ENCODE results near the gene TNS3. TPM values are rescaled to one million over a fixed set of nuclear protein-coding genes. Genes with fewer than 3 reads are reported as not detected.
A peak's percentile ranks its signal among the peaks of the same experiment; 100 is the strongest.

The TNS3 gene
- total and polyA plus RNA-seq, 10 of the 15 experiments (the other 5 are each of a cell fraction or from before 2014, with no cell fraction given), result 0.27 to 2.7 (median 0.79) TPM

DNA sequence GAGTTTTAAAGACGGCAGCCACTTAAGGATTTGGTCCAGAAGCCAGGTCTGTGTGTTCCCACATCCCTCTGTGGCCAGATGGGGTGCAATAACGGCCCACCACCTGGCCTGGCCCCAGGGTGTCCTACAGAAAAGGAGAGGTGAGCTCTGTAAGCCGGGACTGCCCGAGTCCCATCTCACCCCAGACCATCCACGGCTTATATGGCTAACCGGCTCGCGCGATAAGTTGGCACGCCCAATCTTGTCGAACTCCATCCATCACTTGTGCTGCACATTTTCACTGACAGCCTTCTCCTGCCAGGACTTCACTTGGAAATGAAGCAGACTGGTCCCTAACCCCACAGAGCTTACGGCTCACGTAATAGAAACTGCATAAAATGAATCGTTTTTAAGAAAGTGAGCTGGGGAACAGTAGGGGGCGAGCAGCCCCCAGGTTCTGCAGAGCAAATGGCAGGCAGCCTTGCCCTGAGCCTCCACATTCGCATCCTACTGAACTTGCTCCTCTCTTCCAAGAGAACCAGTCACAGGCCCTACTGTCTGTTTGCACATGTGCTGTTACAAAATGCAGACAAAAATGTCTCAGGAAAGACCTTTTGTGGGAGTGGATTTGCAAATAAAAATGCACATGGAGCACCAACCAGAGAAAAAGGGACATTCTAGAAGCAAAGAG, 98.2 kb downstream of the TNS3 start (continued):
- TF ChIP-seq, protein P1, sequence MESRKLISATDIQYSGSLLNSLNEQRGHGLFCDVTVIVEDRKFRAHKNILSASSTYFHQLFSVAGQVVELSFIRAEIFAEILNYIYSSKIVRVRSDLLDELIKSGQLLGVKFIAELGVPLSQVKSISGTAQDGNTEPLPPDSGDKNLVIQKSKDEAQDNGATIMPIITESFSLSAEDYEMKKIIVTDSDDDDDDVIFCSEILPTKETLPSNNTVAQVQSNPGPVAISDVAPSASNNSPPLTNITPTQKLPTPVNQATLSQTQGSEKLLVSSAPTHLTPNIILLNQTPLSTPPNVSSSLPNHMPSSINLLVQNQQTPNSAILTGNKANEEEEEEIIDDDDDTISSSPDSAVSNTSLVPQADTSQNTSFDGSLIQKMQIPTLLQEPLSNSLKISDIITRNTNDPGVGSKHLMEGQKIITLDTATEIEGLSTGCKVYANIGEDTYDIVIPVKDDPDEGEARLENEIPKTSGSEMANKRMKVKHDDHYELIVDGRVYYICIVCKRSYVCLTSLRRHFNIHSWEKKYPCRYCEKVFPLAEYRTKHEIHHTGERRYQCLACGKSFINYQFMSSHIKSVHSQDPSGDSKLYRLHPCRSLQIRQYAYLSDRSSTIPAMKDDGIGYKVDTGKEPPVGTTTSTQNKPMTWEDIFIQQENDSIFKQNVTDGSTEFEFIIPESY (IDR thresholded peaks at IDR 0.05), result no peak
- TF ChIP-seq, protein P2, sequence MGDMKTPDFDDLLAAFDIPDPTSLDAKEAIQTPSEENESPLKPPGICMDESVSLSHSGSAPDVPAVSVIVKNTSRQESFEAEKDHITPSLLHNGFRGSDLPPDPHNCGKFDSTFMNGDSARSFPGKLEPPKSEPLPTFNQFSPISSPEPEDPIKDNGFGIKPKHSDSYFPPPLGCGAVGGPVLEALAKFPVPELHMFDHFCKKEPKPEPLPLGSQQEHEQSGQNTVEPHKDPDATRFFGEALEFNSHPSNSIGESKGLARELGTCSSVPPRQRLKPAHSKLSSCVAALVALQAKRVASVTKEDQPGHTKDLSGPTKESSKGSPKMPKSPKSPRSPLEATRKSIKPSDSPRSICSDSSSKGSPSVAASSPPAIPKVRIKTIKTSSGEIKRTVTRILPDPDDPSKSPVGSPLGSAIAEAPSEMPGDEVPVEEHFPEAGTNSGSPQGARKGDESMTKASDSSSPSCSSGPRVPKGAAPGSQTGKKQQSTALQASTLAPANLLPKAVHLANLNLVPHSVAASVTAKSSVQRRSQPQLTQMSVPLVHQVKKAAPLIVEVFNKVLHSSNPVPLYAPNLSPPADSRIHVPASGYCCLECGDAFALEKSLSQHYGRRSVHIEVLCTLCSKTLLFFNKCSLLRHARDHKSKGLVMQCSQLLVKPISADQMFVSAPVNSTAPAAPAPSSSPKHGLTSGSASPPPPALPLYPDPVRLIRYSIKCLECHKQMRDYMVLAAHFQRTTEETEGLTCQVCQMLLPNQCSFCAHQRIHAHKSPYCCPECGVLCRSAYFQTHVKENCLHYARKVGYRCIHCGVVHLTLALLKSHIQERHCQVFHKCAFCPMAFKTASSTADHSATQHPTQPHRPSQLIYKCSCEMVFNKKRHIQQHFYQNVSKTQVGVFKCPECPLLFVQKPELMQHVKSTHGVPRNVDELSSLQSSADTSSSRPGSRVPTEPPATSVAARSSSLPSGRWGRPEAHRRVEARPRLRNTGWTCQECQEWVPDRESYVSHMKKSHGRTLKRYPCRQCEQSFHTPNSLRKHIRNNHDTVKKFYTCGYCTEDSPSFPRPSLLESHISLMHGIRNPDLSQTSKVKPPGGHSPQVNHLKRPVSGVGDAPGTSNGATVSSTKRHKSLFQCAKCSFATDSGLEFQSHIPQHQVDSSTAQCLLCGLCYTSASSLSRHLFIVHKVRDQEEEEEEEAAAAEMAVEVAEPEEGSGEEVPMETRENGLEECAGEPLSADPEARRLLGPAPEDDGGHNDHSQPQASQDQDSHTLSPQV (IDR thresholded peaks at IDR 0.05), result no peak
- no peak for TF ChIP-seq MEF2A (IDR thresholded peaks at IDR 0.05; ENCODE audit: insufficient read depth, low read depth, low read length)
- no peak for TF ChIP-seq GATAD2B (conservative IDR thresholded peaks at IDR 0.05; ENCODE audit: low read depth)
- TF ChIP-seq IRF4 (IDR thresholded peaks at IDR 0.05; ENCODE audit: low read depth, low read length), result no peak
- no peak for TF ChIP-seq POLR2AphosphoS5 (IDR thresholded peaks at IDR 0.05; ENCODE audit: low read length)
- TF ChIP-seq TARDBP (IDR thresholded peaks at IDR 0.05; ENCODE audit: borderline replicate concordance), result no peak
- no peak for TF ChIP-seq JUND (IDR thresholded peaks at IDR 0.05; ENCODE audit: low read depth, low read length)
- TF ChIP-seq, protein P3, sequence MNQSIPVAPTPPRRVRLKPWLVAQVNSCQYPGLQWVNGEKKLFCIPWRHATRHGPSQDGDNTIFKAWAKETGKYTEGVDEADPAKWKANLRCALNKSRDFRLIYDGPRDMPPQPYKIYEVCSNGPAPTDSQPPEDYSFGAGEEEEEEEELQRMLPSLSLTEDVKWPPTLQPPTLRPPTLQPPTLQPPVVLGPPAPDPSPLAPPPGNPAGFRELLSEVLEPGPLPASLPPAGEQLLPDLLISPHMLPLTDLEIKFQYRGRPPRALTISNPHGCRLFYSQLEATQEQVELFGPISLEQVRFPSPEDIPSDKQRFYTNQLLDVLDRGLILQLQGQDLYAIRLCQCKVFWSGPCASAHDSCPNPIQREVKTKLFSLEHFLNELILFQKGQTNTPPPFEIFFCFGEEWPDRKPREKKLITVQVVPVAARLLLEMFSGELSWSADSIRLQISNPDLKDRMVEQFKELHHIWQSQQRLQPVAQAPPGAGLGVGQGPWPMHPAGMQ (IDR thresholded peaks at IDR 0.05; ENCODE audit: borderline replicate concordance), result no peak
- TF ChIP-seq PAX5 (IDR thresholded peaks at IDR 0.05; ENCODE audit: borderline replicate concordance, low read depth, low read length), result no peak
- TF ChIP-seq TCF3 (IDR thresholded peaks at IDR 0.05; ENCODE audit: borderline replicate concordance, insufficient read depth, low read depth, low read length), result no peak
- TF ChIP-seq YY1 (IDR thresholded peaks at IDR 0.05; ENCODE audit: low read depth, low read length), result 0 out of 2 replicates have a peak, but pooled peaks have one; percentile 11
- no peak for TF ChIP-seq RBBP5 (conservative IDR thresholded peaks at IDR 0.05)
- TF ChIP-seq, protein P4, sequence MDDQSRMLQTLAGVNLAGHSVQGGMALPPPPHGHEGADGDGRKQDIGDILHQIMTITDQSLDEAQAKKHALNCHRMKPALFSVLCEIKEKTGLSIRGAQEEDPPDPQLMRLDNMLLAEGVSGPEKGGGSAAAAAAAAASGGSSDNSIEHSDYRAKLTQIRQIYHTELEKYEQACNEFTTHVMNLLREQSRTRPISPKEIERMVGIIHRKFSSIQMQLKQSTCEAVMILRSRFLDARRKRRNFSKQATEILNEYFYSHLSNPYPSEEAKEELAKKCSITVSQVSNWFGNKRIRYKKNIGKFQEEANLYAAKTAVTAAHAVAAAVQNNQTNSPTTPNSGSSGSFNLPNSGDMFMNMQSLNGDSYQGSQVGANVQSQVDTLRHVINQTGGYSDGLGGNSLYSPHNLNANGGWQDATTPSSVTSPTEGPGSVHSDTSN (IDR thresholded peaks at IDR 0.05; ENCODE audit: insufficient replicate concordance, low read depth, low read length), result no peak
- TF ChIP-seq SMAD1 (IDR thresholded peaks at IDR 0.05; ENCODE audit: low read depth, partially characterized antibody), result no peak
- no peak for TF ChIP-seq PML (IDR thresholded peaks at IDR 0.05; ENCODE audit: low read length)
- peak; percentile 17; the same call in 1 of the 2 replicates for TF ChIP-seq SMC3 (IDR thresholded peaks at IDR 0.05; ENCODE audit: borderline replicate concordance, low read length)
- no peak for TF ChIP-seq KAT2A (conservative IDR thresholded peaks at IDR 0.05; ENCODE audit: control insufficient read depth, low read depth, low read length)
- no peak for TF ChIP-seq MYB (IDR thresholded peaks at IDR 0.05; ENCODE audit: borderline replicate concordance, low read depth, low read length)
- no peak for TF ChIP-seq SMAD5 (IDR thresholded peaks at IDR 0.05; ENCODE audit: low read depth)
- TF ChIP-seq MYC (IDR thresholded peaks at IDR 0.05; ENCODE audit: insufficient read depth, insufficient read length, insufficient replicate concordance, low read length, severe bottlenecking), result no peak
- TF ChIP-seq BACH1 (IDR thresholded peaks at IDR 0.05; ENCODE audit: borderline replicate concordance), result no peak
- TF ChIP-seq NFIC (IDR thresholded peaks at IDR 0.05; ENCODE audit: low read depth, low read length), result no peak

All from GM12878 (cell line).